Fibroblast of villous mesenchyme (primary cell): Measurements from ENCODE around the gene MAN1B1. TPM values are rescaled to one million over a fixed set of nuclear protein-coding genes. Genes with fewer than 3 reads are reported as not detected.

ENCODE experiments used
- DNase-seq: peaks from one replicate; pipeline ENCODE4 v3.0.0-alpha.2; 2010; ENCODE audit warnings: low read depth
- H3K4me3 ChIP-seq: 2 replicates; pipeline ENCODE4 v1.5.1; 2011; ENCODE audit warnings: low read depth, mild to moderate bottlenecking, low read length
- small RNA-seq: library from RNA; depleted of rRNA; stranded (forward); fragments of <200 nt; gene quantifications from one replicate; pipeline ENCODE3, GENCODE V24; 2012
- total RNA-seq: library from RNA; depleted of rRNA; stranded (reverse); fragments of >200 nt; gene quantifications from 2 replicates; pipeline ENCODE4 v1.2.3, GENCODE V29; 2012
- TF ChIP-seq, protein P1 (sequence below): IDR thresholded peaks from 2 replicates; pipeline ENCODE4 v1.5.1; 2012; ENCODE audit warnings: low read depth, mild to moderate bottlenecking, low read length; ENCODE audit not compliant: insufficient read depth

Gene MAN1B1
- total RNA-seq, 1 donor: 65.6 TPM

DNA sequence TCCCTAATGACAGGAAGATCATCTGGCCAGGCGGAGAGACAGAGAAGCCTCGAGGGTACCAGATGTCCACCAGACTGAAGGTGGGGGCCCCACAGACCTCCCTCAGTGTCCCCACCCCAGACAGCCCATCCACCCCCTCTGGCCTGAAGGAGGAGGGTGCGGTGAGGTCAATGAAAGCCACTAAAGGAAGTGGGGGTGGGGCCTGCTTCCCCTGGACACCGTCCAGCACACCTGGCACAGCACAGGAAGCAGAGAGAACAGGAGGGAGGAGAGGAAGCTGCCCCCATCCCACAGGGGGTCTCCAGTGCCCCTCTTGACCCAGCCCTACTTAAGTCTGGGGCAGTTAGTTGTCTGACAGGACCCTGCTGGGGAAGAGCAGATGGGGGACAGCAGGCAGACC, 71.8 kb downstream of the MAN1B1 start:
- no peak overlapping the region for H3K4me3 ChIP-seq
- TF ChIP-seq, protein P1, sequence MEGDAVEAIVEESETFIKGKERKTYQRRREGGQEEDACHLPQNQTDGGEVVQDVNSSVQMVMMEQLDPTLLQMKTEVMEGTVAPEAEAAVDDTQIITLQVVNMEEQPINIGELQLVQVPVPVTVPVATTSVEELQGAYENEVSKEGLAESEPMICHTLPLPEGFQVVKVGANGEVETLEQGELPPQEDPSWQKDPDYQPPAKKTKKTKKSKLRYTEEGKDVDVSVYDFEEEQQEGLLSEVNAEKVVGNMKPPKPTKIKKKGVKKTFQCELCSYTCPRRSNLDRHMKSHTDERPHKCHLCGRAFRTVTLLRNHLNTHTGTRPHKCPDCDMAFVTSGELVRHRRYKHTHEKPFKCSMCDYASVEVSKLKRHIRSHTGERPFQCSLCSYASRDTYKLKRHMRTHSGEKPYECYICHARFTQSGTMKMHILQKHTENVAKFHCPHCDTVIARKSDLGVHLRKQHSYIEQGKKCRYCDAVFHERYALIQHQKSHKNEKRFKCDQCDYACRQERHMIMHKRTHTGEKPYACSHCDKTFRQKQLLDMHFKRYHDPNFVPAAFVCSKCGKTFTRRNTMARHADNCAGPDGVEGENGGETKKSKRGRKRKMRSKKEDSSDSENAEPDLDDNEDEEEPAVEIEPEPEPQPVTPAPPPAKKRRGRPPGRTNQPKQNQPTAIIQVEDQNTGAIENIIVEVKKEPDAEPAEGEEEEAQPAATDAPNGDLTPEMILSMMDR: no peak
- no peak for DNase-seq

Small RNAs within 50 kb of the gene (small RNA-seq; reads per million reads assigned to genes)
- gene RF00153: not detected

Other genes with a start within 250 kb of the MAN1B1 start
- gene AJM1, start 244.5 kb upstream of the MAN1B1 start, total RNA-seq: 0.86 and 1.3 TPM in 2 replicates
- 75.4 and 105 TPM in 2 replicates for gene PHPT1, start 237.6 kb upstream of the MAN1B1 start, total RNA-seq
- gene MAMDC4, start 234.6 kb upstream of the MAN1B1 start, total RNA-seq: 1.6 and 3.0 TPM in 2 replicates
- 146 and 163 TPM in 2 replicates for gene EDF1, start 220.7 kb upstream of the MAN1B1 start, total RNA-seq
- 11.0 and 16.8 TPM in 2 replicates for gene TRAF2, start 200.5 kb upstream of the MAN1B1 start, total RNA-seq
- 104 and 115 TPM in 2 replicates for gene FBXW5, start 142.2 kb upstream of the MAN1B1 start, total RNA-seq
- 0.86 TPM in 1 of 2 replicates, not detected in the other for gene C8G, start 141.7 kb upstream of the MAN1B1 start, total RNA-seq
- gene LCN12, start 134.7 kb upstream of the MAN1B1 start, total RNA-seq: 0.86 TPM in 1 of 2 replicates, not detected in the other
- gene PTGDS, start 109.5 kb upstream of the MAN1B1 start, total RNA-seq: 10.8 and 21.9 TPM in 2 replicates
- 3.2 and 3.5 TPM in 2 replicates for gene LCNL1, start 104.0 kb upstream of the MAN1B1 start, total RNA-seq
- gene PAXX, start 94.6 kb upstream of the MAN1B1 start, total RNA-seq: 9.9 and 18.0 TPM in 2 replicates
- 19.0 and 43.2 TPM in 2 replicates for gene CLIC3, start 90.4 kb upstream of the MAN1B1 start, total RNA-seq
- gene ABCA2, start 58.7 kb upstream of the MAN1B1 start, total RNA-seq: 14.7 and 15.5 TPM in 2 replicates
- not detected in 2 replicates for gene FUT7, start 54.9 kb upstream of the MAN1B1 start, total RNA-seq
- 6.4 and 13.0 TPM in 2 replicates for gene NPDC1, start 40.8 kb upstream of the MAN1B1 start, total RNA-seq
- gene ENTPD2, start 32.9 kb upstream of the MAN1B1 start, total RNA-seq: not detected in 2 replicates
- gene SAPCD2, start 16.4 kb upstream of the MAN1B1 start, total RNA-seq: 5.2 TPM in 2 replicates
- gene UAP1L1, start 9.5 kb upstream of the MAN1B1 start, total RNA-seq: 16.0 and 31.2 TPM in 2 replicates
- gene DPP7, start 27.7 kb downstream of the MAN1B1 start, total RNA-seq: 41.5 and 44.8 TPM in 2 replicates
- gene GRIN1, start 52.2 kb downstream of the MAN1B1 start, total RNA-seq: under 0.01 TPM in 1 of 2 replicates, not detected in the other
- gene LRRC26, start 83.1 kb downstream of the MAN1B1 start, total RNA-seq: not detected in 2 replicates
- gene TMEM210, start 85.1 kb downstream of the MAN1B1 start, total RNA-seq: not detected in 2 replicates
- gene ANAPC2, start 101.6 kb downstream of the MAN1B1 start, total RNA-seq: 22.9 and 24.8 TPM in 2 replicates
- gene SSNA1, start 101.7 kb downstream of the MAN1B1 start, total RNA-seq: 58.7 and 81.5 TPM in 2 replicates
- gene TPRN, start 113.8 kb downstream of the MAN1B1 start, total RNA-seq: 6.9 and 8.1 TPM in 2 replicates
- 33.2 and 40.2 TPM in 2 replicates for gene TMEM203, start 118.7 kb downstream of the MAN1B1 start, total RNA-seq
- gene NDOR1, start 118.7 kb downstream of the MAN1B1 start, total RNA-seq: 7.8 and 11.0 TPM in 2 replicates
- under 0.01 TPM in 1 of 2 replicates, not detected in the other for gene RNF208, start 135.3 kb downstream of the MAN1B1 start, total RNA-seq
- under 0.01 and 0.64 TPM in 2 replicates for gene CYSRT1, start 138.2 kb downstream of the MAN1B1 start, total RNA-seq
- not detected in 2 replicates for gene RNF224, start 140.5 kb downstream of the MAN1B1 start, total RNA-seq
- under 0.01 TPM in 1 of 2 replicates, not detected in the other for gene SLC34A3, start 143.9 kb downstream of the MAN1B1 start, total RNA-seq
- gene TUBB4B, start 154.3 kb downstream of the MAN1B1 start, total RNA-seq: 151 and 218 TPM in 2 replicates
- gene STPG3, start 164.3 kb downstream of the MAN1B1 start, total RNA-seq: not detected in 2 replicates
- 47.1 and 48.6 TPM in 2 replicates for gene NELFB, start 168.3 kb downstream of the MAN1B1 start, total RNA-seq
- 39.3 and 42.3 TPM in 2 replicates for gene TOR4A, start 190.7 kb downstream of the MAN1B1 start, total RNA-seq
- under 0.01 and 0.32 TPM in 2 replicates for gene NRARP, start 215.3 kb downstream of the MAN1B1 start, total RNA-seq